Transverse colon (tissue), 4 donors: ENCODE data around the gene GSK3B. TPM values are rescaled to one million over a fixed set of nuclear protein-coding genes. Genes with fewer than 3 reads are reported as not detected.

Experiments used
- DNase-seq: peaks from one replicate; pipeline ENCODE4 v3.0.0-alpha.2; 2019
- H3K27ac ChIP-seq, 4 donors: fragments of 200-600 bp; sonication (generic); 2 replicates each; pipeline ENCODE4 v1.5.1; 2016 to 2018; ENCODE audit warnings: inconsistent platforms in 4 of 4
- H3K27me3 ChIP-seq: fragments of 200-600 bp; sonication (generic); 2 replicates; pipeline ENCODE4 v1.5.1; 2017; ENCODE audit warnings: inconsistent platforms
- H3K36me3 ChIP-seq, 4 donors: fragments of 200-600 bp; sonication (generic); 2 replicates each; pipeline ENCODE4 v1.5.1; 2017 to 2019; ENCODE audit warnings: inconsistent platforms in 4 of 4
- H3K4me1 ChIP-seq, 4 donors: fragments of 200-600 bp; sonication (generic); 2 replicates each; pipeline ENCODE4 v1.5.1; 2017 to 2020; ENCODE audit warnings: inconsistent platforms in 4 of 4
- H3K4me3 ChIP-seq, 4 donors: fragments of 200-600 bp; sonication (generic); 1 replicate in 1 of 4; 2 replicates in 3 of 4; pipeline versions ENCODE4 v1.5.1 to v1.6.1; 2017 to 2019; ENCODE audit warnings: inconsistent platforms in 4 of 4
- H3K9me3 ChIP-seq, 2 donors: fragments of 200-600 bp; sonication (generic); 2 replicates each; pipeline ENCODE4 v1.5.1; 2017 to 2019; ENCODE audit warnings: inconsistent platforms in 2 of 2
- EP300 ChIP-seq: sonication (generic); formaldehyde crosslinking; IDR thresholded peaks from one replicate; pipeline ENCODE4 v1.6.1; 2017; ENCODE audit warnings: antibody characterized with exemption, low read depth
- POLR2A ChIP-seq: fragments of 450-650 bp; IDR thresholded peaks from one replicate; pipeline ENCODE4 v1.6.1; 2016; ENCODE audit warnings: antibody characterized with exemption, mild to moderate bottlenecking, moderate library complexity
- POLR2AphosphoS5 ChIP-seq, 3 donors: sonication (generic); formaldehyde crosslinking; IDR thresholded peaks; one replicate each; pipeline ENCODE4 v1.6.1; 2016; ENCODE audit warnings: antibody characterized with exemption in 3 of 3
- WGBS, 2 donors: methylation state at CpG; one replicate each; pipeline ENCODE4 v1.1.5; 2018; ENCODE audit warnings: low coverage in 1 of 2; 5-methylcytosine and 5-hydroxymethylcytosine counted together
- in situ Hi-C, 4 donors: fragments of 200-750 bp; cut with MboI; loops; one replicate each; pipeline versions ENCODE4 v1.15.0 to v1.15.1; 2017; ENCODE audit warnings: low sequenced_read_pairs in 3 of 4, low pct_ligation_motif_present in 1 of 4, low pct_unique_long_range_greater_than_20kb in 1 of 4
- intact Hi-C: fragments of 100-400 bp; cut with DNase I; formaldehyde crosslinking; loops from one replicate; pipeline ENCODE4 v1.15.1; 2023; ENCODE audit warnings: low total_unique reads
- total RNA-seq, 4 donors: library from RNA; depleted of rRNA; stranded (reverse); fragments of >200 nt; gene quantifications; one replicate each; pipeline ENCODE4 v1.1.0, GENCODE V29; 2016
- TF ChIP-seq, protein P1 (sequence below), 5 experiments: fragments of 200-600 bp in 3 of 5; fragments of 450-650 bp in 2 of 5; sonication (generic) in 3 of 5; IDR thresholded peaks; 1 replicate in 2 of 5; 2 replicates in 3 of 5; pipeline ENCODE4 v1.5.1; 2016 to 2017; ENCODE audit warnings: antibody characterized with exemption in 5 of 5, inconsistent platforms in 3 of 5, mild to moderate bottlenecking in 2 of 5, moderate library complexity in 1 of 5

The GSK3B gene
- total RNA-seq, 4 donors from 2014 or later: 14.7 to 35.9 (median 24.2) TPM

- Histone ChIP-seq H3K9me3 (peaks cover 8 to 12% of the 10 kb centered on the region in 2 donors), H3K4me1 (peaks cover 4 to 43% (median 11%) of the 10 kb centered on the region in 4 donors), H3K27ac (no peak overlapping the region), H3K36me3 (no peaks in the 10 kb centered on the region), H3K27me3 (no peaks in the 10 kb centered on the region), H3K4me3 (no peak overlapping the region)
- no peak for DNase-seq
- in situ Hi-C loops: no loop called here
- intact Hi-C loops: no loop called here
- TF ChIP-seq EP300 (no peak), POLR2AphosphoS5 (IDR thresholded peaks at IDR 0.05) (no peak), POLR2A (no peak)
- TF ChIP-seq, protein P1, sequence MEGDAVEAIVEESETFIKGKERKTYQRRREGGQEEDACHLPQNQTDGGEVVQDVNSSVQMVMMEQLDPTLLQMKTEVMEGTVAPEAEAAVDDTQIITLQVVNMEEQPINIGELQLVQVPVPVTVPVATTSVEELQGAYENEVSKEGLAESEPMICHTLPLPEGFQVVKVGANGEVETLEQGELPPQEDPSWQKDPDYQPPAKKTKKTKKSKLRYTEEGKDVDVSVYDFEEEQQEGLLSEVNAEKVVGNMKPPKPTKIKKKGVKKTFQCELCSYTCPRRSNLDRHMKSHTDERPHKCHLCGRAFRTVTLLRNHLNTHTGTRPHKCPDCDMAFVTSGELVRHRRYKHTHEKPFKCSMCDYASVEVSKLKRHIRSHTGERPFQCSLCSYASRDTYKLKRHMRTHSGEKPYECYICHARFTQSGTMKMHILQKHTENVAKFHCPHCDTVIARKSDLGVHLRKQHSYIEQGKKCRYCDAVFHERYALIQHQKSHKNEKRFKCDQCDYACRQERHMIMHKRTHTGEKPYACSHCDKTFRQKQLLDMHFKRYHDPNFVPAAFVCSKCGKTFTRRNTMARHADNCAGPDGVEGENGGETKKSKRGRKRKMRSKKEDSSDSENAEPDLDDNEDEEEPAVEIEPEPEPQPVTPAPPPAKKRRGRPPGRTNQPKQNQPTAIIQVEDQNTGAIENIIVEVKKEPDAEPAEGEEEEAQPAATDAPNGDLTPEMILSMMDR (IDR thresholded peaks at IDR 0.05): no peak
- WGBS, 2 donors: 82 to 100% methylated on average over 3 to 4 of the region's 4 CpGs
Measured at GRCh38 chr3:120049881-120050539, 44.2 kb downstream of the GSK3B start.

- 46 to 84% methylated on average over 2 of the region's 2 CpGs for WGBS, 2 donors
Measured at GRCh38 chr3:120049072-120049471, 45.2 kb downstream of the GSK3B start.

GRCh38 chr3:120048355-120049041 lies 45.7 kb downstream of the GSK3B start:
- no peak for TF ChIP-seq POLR2AphosphoS5 (IDR thresholded peaks at IDR 0.05)
- no peak for TF ChIP-seq POLR2A
- TF ChIP-seq, protein P1 (IDR thresholded peaks at IDR 0.05): no peak
- no peak for TF ChIP-seq EP300
- no peaks in the 10 kb centered on the region for H3K36me3 ChIP-seq
- peaks cover 8 to 12% of the 10 kb centered on the region in 2 donors for H3K9me3 ChIP-seq
- H3K4me1 ChIP-seq: peaks cover 4 to 43% (median 11%) of the 10 kb centered on the region in 4 donors
- DNase-seq: no peak
- intact Hi-C loops (no loop called here), in situ Hi-C loops (no loop called here)
- H3K4me3 ChIP-seq: no peak overlapping the region
- H3K27ac ChIP-seq: no peak overlapping the region
- H3K27me3 ChIP-seq: no peaks in the 10 kb centered on the region

More at GRCh38 chr3:120049072-120049471, 45.2 kb downstream of the GSK3B start:
- intact Hi-C loops (no loop called here), in situ Hi-C loops (no loop called here)
- H3K4me3 ChIP-seq: no peak overlapping the region
- DNase-seq: no peak
- H3K4me1 ChIP-seq: peaks cover 4 to 43% (median 11%) of the 10 kb centered on the region in 4 donors
- peaks cover 8 to 12% of the 10 kb centered on the region in 2 donors for H3K9me3 ChIP-seq
- TF ChIP-seq, protein P1 (IDR thresholded peaks at IDR 0.05): no peak
- TF ChIP-seq POLR2A: no peak
- no peak for TF ChIP-seq POLR2AphosphoS5 (IDR thresholded peaks at IDR 0.05)
- TF ChIP-seq EP300: no peak
- no peaks in the 10 kb centered on the region for H3K36me3 ChIP-seq
- H3K27me3 ChIP-seq: no peaks in the 10 kb centered on the region
- H3K27ac ChIP-seq: no peak overlapping the region

DNA sequence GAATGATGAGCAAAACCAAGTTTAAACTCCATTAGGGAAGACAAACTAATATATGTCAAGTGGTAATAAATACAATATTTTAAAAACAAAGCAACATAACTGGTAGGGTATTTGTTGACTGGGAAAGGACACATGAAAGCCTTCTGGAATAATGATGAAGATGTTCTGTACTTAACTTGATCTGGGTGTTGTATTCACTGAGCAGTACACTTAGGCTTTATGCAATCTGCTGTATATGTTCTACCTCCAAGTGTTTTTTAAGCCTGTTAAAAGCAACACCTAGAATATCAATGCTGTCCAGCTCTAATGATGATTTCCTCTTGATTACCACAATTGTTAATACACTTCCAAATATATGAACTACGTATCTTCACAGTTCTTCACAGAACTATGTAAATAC lies 46.6 kb downstream of the GSK3B start:
- Histone ChIP-seq H3K27me3 (no peaks in the 10 kb centered on the region), H3K27ac (no peak overlapping the region), H3K36me3 (no peaks in the 10 kb centered on the region), H3K4me1 (peaks cover 4 to 43% (median 11%) of the 10 kb centered on the region in 4 donors), H3K4me3 (no peak overlapping the region), H3K9me3 (peaks cover 8 to 12% of the 10 kb centered on the region in 2 donors)
- in situ Hi-C loops (no loop called here), intact Hi-C loops (no loop called here)
- WGBS, 2 donors: 73 to 87% methylated on average over 1 of the region's 1 CpG
- no peak for DNase-seq
- TF ChIP-seq POLR2AphosphoS5 (IDR thresholded peaks at IDR 0.05) (no peak), EP300 (no peak), POLR2A (no peak)
- TF ChIP-seq, protein P1 (IDR thresholded peaks at IDR 0.05): no peak
